ENCODE data around the gene SDSL. TPM values are rescaled to one million over a fixed set of nuclear protein-coding genes. Genes with fewer than 3 reads are reported as not detected.

The SDSL gene
- total and polyA plus RNA-seq, 2 of the 13 experiments (the other 11 are each of a cell fraction or from before 2014, with no cell fraction given) = 1.2 to 1.7 TPM

GRCh38 chr12:113422030-113422885 is at the start of gene SDSL (continued):
- TF ChIP-seq, protein P1, sequence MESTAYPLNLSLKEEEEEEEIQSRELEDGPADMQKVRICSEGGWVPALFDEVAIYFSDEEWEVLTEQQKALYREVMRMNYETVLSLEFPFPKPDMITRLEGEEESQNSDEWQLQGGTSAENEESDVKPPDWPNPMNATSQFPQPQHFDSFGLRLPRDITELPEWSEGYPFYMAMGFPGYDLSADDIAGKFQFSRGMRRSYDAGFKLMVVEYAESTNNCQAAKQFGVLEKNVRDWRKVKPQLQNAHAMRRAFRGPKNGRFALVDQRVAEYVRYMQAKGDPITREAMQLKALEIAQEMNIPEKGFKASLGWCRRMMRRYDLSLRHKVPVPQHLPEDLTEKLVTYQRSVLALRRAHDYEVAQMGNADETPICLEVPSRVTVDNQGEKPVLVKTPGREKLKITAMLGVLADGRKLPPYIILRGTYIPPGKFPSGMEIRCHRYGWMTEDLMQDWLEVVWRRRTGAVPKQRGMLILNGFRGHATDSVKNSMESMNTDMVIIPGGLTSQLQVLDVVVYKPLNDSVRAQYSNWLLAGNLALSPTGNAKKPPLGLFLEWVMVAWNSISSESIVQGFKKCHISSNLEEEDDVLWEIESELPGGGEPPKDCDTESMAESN (CRISPR knock-in tag; conservative IDR thresholded peaks at IDR 0.05) = no peak
- TF ChIP-seq ZNF691 (CRISPR knock-in tag; IDR thresholded peaks at IDR 0.05; ENCODE audit: borderline replicate concordance, low read depth) = no peak
- no peak for TF ChIP-seq ZNF567 (CRISPR knock-in tag; IDR thresholded peaks at IDR 0.05; ENCODE audit: borderline replicate concordance)
- 0 out of 2 replicates have a peak, but pooled peaks have one; percentile 25 for TF ChIP-seq ELF4 (CRISPR knock-in tag; IDR thresholded peaks at IDR 0.05; ENCODE audit: borderline replicate concordance)
- TF ChIP-seq PPARG (CRISPR knock-in tag; conservative IDR thresholded peaks at IDR 0.05) = no peak
- peak; percentile 96 for TF ChIP-seq BCL6 (CRISPR knock-in tag; IDR thresholded peaks at IDR 0.05)
- no peak for TF ChIP-seq RAD51 (IDR thresholded peaks at IDR 0.05; ENCODE audit: borderline replicate concordance)
- TF ChIP-seq, protein P2, sequence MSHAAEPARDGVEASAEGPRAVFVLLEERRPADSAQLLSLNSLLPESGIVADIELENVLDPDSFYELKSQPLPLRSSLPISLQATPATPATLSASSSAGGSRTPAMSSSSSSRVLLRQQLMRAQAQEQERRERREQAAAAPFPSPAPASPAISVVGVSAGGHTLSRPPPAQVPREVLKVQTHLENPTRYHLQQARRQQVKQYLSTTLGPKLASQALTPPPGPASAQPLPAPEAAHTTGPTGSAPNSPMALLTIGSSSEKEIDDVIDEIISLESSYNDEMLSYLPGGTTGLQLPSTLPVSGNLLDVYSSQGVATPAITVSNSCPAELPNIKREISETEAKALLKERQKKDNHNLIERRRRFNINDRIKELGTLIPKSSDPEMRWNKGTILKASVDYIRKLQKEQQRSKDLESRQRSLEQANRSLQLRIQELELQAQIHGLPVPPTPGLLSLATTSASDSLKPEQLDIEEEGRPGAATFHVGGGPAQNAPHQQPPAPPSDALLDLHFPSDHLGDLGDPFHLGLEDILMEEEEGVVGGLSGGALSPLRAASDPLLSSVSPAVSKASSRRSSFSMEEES (CRISPR knock-in tag; IDR thresholded peaks at IDR 0.05) = no peak
- TF ChIP-seq SOX6 (IDR thresholded peaks at IDR 0.05) = no peak
- no peak for TF ChIP-seq SOX6 (CRISPR knock-in tag; IDR thresholded peaks at IDR 0.05)
- 0 out of 2 replicates have a peak, but pooled peaks have one; percentile 33 for TF ChIP-seq UBTF (CRISPR knock-in tag; IDR thresholded peaks at IDR 0.05)
- TF ChIP-seq HOXA5 (CRISPR knock-in tag; IDR thresholded peaks at IDR 0.05) = 0 out of 2 replicates have a peak, but pooled peaks have one; percentile 20
- TF ChIP-seq ZNF263 (CRISPR knock-in tag; IDR thresholded peaks at IDR 0.05) = 0 out of 2 replicates have a peak, but pooled peaks have one; percentile 18
- TF ChIP-seq SRSF9 (IDR thresholded peaks at IDR 0.05; ENCODE audit: borderline replicate concordance, insufficient read depth, low read depth, low read length, poor library complexity, severe bottlenecking) = no peak
- no peak for TF ChIP-seq ZSCAN22 (CRISPR knock-in tag; IDR thresholded peaks at IDR 0.05)
- peak; percentile 65 for TF ChIP-seq POLR2G (IDR thresholded peaks at IDR 0.05; ENCODE audit: low read depth, low read length)
- 0 out of 2 replicates have a peak, but pooled peaks have one; percentile 42 for TF ChIP-seq ATF3 (CRISPR knock-in tag; IDR thresholded peaks at IDR 0.05)
- TF ChIP-seq SP2 (CRISPR knock-in tag; IDR thresholded peaks at IDR 0.05) = 0 out of 2 replicates have a peak, but pooled peaks have one; percentile 2
- TF ChIP-seq MXD3 (CRISPR knock-in tag; IDR thresholded peaks at IDR 0.05) = 0 out of 2 replicates have a peak, but pooled peaks have one; percentile 1
- no peak for TF ChIP-seq POLR2AphosphoS2 (IDR thresholded peaks at IDR 0.05; ENCODE audit: low read depth, low read length)
